GM13977 (cell line): ENCODE data around the gene CFAP45.

Experiments
- DNase-seq: peaks from one replicate; pipeline ENCODE4 v3.0.0; 2012; ENCODE audit warnings: low spot score
- CTCF ChIP-seq: IDR thresholded peaks from 2 replicates; pipeline ENCODE4 v1.5.1; 2012; ENCODE audit warnings: mild to moderate bottlenecking, control low read depth; ENCODE audit not compliant: insufficient read depth; ENCODE audit errors: extremely low read depth, missing control alignments
- in situ Hi-C: fragments of 300-500 bp; cut with MboI; formaldehyde crosslinking; loops from one replicate; pipeline ENCODE4 v1.12.0; 2022; ENCODE audit warnings: low sequenced_read_pairs, low pct_unique_long_range_greater_than_20kb, mixed read lengths, inconsistent platforms; ENCODE audit not compliant: unreplicated experiment

The CFAP45 gene

GRCh38 chr1:159883134-159883533 lies 16.8 kb downstream of the CFAP45 start:
- no peak for TF ChIP-seq CTCF
- in situ Hi-C loops, result no loop called here
- no peak for DNase-seq

- DNase-seq, result no peak
- in situ Hi-C loops, result no loop called here
Measured at GRCh38 chr1:159882527-159882862, 17.5 kb downstream of the CFAP45 start.

GRCh38 chr1:159881622-159882526 lies 18.1 kb downstream of the CFAP45 start:
- no peak for DNase-seq
- in situ Hi-C loops, result no loop called here

More at GRCh38 chr1:159882527-159882862, 17.5 kb downstream of the CFAP45 start:
- TF ChIP-seq CTCF, result no peak

GRCh38 chr1:159880430-159880829 lies 19.5 kb downstream of the CFAP45 start:
- TF ChIP-seq CTCF, result no peak
- DNase-seq, result no peak
- in situ Hi-C loops, result no loop called here

More at GRCh38 chr1:159881622-159882526, 18.1 kb downstream of the CFAP45 start:
- TF ChIP-seq CTCF, result no peak

GRCh38 chr1:159879977-159880376 lies 20.0 kb downstream of the CFAP45 start:
- in situ Hi-C loops, result no loop called here
- DNase-seq, result no peak
- TF ChIP-seq CTCF, result no peak

GRCh38 chr1:159879136-159879535 lies 20.8 kb downstream of the CFAP45 start:
- TF ChIP-seq CTCF, result no peak
- no peak for DNase-seq
- in situ Hi-C loops, result no loop called here
